ENCODE results near the gene KSR1. TPM values are rescaled to one million over a fixed set of nuclear protein-coding genes. Genes with fewer than 3 reads are reported as not detected.

Gene KSR1
- total RNA-seq, 1 donor from 2014 or later, result 90.2 TPM

GRCh38 chr17:27607521-27608091, 151.4 kb downstream of the KSR1 start:
- Mint-ChIP-seq H3K9me3 (ENCODE audit: unreplicated experiment) (no peaks in the 10 kb centered on the region), H3K4me3 (ENCODE audit: unreplicated experiment) (no peak overlapping the region), H3K4me1 (ENCODE audit: low read depth, unreplicated experiment) (peaks cover 7% of the 10 kb centered on the region), H3K27me3 (ENCODE audit: low read depth, unreplicated experiment) (no peaks in the 10 kb centered on the region), H3K27ac (ENCODE audit: unreplicated experiment) (no peak overlapping the region), H3K36me3 (ENCODE audit: low read depth, unreplicated experiment) (peaks cover 39% of the 10 kb centered on the region)
- DNase-seq (ENCODE audit: low read depth) (no peak), FAIRE-seq (no peak)
- no peak overlapping the region for H3K27ac ChIP-seq (ENCODE audit: low read depth, low read length)
- H2AFZ ChIP-seq (ENCODE audit: low read depth, low read length), result no peak overlapping the region
- H3K4me1 ChIP-seq (ENCODE audit: insufficient read depth, low read length), result no peaks in the 10 kb centered on the region
- peaks cover 25% of the 10 kb centered on the region for H3K36me3 ChIP-seq (ENCODE audit: insufficient read depth, low read length)
- H3K4me3 ChIP-seq (ENCODE audit: insufficient read depth, low read depth, low read length), result no peak overlapping the region
- H3K9me3 ChIP-seq (ENCODE audit: insufficient read depth, low read depth, low read length), result no peaks in the 10 kb centered on the region
- H3K9ac ChIP-seq (ENCODE audit: low read length), result no peak overlapping the region
- no peaks in the 10 kb centered on the region for H3K79me2 ChIP-seq (ENCODE audit: insufficient read depth, low read length)
- no peaks in the 10 kb centered on the region for H3K27me3 ChIP-seq (ENCODE audit: insufficient read depth, low read length)
- H3K4me2 ChIP-seq (ENCODE audit: low read length), result no peak overlapping the region
- TF ChIP-seq CTCF (IDR thresholded peaks at IDR 0.05; ENCODE audit: insufficient read depth, low read depth, low read length), result no peak
- no peak for TF ChIP-seq EZH2 (IDR thresholded peaks at IDR 0.05; ENCODE audit: insufficient read depth, low read length)
- peaks cover 38% of the 10 kb centered on the region for H4K20me1 ChIP-seq (ENCODE audit: insufficient read depth, low read length)

- Mint-ChIP-seq H3K27ac (ENCODE audit: unreplicated experiment) (no peak overlapping the region), H3K27me3 (ENCODE audit: low read depth, unreplicated experiment) (no peaks in the 10 kb centered on the region), H3K36me3 (ENCODE audit: low read depth, unreplicated experiment) (peaks cover 46% of the 10 kb centered on the region), H3K9me3 (ENCODE audit: unreplicated experiment) (no peaks in the 10 kb centered on the region), H3K4me3 (ENCODE audit: unreplicated experiment) (no peak overlapping the region), H3K4me1 (ENCODE audit: low read depth, unreplicated experiment) (peaks cover 5% of the 10 kb centered on the region)
- Histone ChIP-seq H3K9ac (ENCODE audit: low read length) (no peak overlapping the region), H3K79me2 (ENCODE audit: insufficient read depth, low read length) (no peaks in the 10 kb centered on the region), H3K4me3 (ENCODE audit: insufficient read depth, low read depth, low read length) (no peak overlapping the region), H3K27ac (ENCODE audit: low read depth, low read length) (no peak overlapping the region), H2AFZ (ENCODE audit: low read depth, low read length) (no peak overlapping the region), H4K20me1 (ENCODE audit: insufficient read depth, low read length) (peaks cover 30% of the 10 kb centered on the region), H3K4me2 (ENCODE audit: low read length) (no peak overlapping the region), H3K4me1 (ENCODE audit: insufficient read depth, low read length) (no peaks in the 10 kb centered on the region), H3K9me3 (ENCODE audit: insufficient read depth, low read depth, low read length) (no peaks in the 10 kb centered on the region), H3K27me3 (ENCODE audit: insufficient read depth, low read length) (no peaks in the 10 kb centered on the region), H3K36me3 (ENCODE audit: insufficient read depth, low read length) (peaks cover 28% of the 10 kb centered on the region)
- DNase-seq (ENCODE audit: low read depth) (no peak), FAIRE-seq (no peak)
- TF ChIP-seq EZH2 (IDR thresholded peaks at IDR 0.05; ENCODE audit: insufficient read depth, low read length) (no peak), CTCF (IDR thresholded peaks at IDR 0.05; ENCODE audit: insufficient read depth, low read depth, low read length) (no peak)
Measured at GRCh38 chr17:27608328-27609230, 152.3 kb downstream of the KSR1 start.
